ENCODE results near the gene B9D1.

B9D1 gene

DNA sequence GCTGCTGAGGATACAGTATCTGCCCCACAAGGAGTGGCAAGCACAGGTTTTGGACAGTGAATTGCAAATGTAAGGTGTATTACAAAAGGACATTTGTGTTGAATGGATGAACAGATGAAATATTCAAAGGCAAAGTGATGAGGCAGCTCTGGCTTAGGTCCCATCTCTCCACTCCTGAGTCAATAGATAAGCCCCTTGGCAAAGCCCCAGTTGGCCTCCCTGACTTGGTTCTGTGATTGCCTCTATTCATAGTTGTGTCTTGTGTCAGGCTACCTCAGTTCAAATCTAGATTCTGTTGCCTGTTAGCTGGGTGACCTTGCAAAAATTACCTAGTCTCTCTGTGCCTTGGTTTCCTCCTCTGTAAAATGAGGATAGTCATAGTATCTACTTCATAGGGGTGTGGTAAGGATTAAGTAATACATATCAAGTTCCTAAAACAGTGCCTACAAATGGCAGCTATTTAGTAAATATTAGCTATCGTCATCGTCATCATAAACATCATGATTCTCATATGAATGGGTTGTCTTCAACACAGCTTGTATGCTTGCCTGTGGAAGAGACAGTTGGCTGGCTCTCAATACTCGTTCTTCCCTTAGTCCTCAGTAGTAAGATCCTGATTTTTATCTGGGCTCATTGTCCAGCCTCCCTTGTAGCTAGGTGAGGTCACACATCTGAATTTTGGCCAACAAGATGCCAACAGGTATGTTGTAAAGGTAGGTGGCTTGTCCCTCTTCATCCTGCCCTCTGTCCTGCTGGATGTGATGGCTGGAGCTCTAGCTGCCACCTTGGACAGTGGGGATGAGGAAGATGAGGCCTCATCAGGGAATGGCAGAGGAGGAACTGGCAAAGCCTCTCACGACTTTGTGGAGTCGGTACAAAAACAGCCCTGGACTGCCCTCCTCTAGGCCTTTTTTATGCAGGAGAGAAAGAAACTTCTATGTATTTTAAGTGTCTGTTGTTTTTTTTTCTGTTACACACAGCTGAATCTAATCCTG is 26.6 kb upstream of the B9D1 start:
- DNase-seq: no peak

- DNase-seq: no peak
Measured at GRCh38 chr17:19387921-19388521, 25.5 kb upstream of the B9D1 start.

DNA sequence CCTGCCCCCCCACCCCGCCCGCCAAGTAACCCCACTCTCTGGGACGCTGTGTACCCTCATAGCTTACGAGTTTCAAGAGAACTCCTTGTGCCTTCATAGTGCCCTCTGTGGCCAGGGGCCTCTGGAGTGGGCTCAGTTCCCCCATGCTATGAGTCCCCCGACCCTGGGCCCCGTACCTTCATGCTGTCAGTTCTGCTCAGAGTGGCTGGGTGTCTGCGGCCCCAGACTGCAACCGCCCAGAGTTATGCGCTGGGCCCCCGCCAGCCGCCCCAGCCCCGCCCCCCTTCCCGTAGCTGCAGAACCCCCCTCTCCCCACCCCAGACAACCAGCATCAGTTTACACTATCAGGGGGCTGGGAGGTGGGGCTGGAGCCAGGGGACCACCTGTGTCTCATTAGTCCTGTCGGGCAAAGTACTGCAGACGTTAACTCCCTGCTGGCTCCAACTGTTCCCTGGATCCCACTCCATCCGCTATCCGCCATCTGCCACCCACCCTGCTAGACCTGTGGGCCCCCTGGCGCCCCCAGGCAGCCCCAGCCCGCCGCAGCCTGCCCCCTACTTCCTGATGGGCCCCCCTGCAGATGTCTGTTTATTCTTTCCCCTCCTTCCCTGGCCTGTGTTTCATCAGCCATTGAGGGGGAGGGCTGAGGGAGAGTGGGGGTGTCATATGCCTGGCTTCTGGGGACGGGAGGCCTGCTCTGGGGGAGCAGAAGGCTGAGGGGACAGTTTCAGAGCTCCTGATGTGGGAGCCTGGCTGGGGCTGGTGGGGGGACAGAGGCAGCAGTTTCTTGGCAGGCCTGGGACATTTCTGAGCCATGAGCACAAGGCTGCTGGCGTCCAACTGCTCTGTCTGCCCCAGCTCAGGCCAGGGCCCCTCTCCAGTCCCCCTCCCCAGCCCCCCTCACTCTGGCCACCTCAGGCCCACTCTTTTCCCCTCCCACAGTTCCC is 24.7 kb upstream of the B9D1 start, which contains the start of gene MFAP4:
Gene MFAP4, minus strand, starts transcription at position 217 of the 947 bp plus-strand sequence. Its CDS starts 35 bp downstream, at position 182.
- DNase-seq: no peak

DNA sequence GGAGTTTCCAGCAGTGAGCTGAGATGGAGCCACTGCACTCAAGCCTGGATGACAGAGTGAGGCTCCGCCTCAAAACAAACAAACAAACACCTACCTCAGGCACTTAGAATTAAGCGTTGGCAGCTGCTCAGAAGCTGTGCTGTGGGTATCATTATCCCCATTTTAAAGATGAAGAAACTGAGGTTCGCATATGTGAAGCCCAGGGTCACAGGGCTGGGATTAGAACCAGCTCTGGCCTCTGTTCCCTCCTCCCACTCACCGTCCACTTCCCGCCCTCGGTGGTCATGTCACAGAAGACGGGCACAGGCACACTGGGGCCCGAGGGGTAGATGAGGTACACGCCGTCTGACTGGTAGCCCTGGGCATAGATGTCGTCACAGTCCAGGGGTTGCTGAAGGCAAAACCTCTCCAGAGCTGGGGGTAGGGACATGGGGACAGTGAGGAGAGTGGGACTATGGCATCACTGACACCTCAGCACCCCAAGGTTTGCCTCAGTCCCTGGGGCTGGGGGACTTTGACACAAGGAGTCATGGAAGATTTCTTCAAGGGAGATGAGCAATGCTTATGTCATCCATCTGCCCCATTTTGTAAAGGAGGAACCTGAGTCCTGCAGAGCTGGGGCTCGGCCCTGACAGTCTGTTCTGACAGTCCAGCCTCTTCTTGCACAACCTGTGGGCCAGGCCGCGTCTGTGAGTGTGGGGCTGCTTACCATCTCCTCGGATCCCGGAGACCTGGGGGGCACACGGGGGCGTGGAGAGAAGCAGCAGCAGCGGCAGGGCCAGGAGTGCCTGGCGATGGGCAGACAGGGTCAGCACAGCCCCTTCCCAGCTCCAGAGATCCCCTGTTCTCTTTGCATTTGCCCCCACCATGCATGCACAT is 23.8 kb upstream of the B9D1 start:
- DNase-seq: no peak

DNA sequence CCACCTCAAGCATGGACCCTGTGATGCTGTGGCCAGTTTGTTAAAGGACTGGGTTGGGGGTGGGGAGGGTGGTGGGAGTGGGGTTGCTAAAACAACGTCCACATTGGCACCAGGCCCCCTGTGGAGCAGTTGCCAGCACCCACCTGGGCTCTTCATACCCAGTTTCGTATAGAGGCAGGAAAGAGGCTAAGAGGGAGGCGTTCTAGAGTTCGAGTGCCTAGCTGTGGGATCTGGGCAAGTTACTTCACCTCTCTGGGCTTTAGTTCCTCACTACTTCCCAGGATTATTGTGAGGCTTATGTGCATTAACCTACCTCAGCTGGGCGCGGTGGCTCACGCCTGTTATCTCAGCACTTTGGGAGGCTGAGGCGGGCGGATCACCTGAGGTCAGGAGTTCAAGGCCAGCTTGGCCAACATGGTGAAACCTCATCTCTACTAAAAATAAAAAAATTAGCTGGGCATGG is 23.0 kb upstream of the B9D1 start:
- no peak for DNase-seq

DNA sequence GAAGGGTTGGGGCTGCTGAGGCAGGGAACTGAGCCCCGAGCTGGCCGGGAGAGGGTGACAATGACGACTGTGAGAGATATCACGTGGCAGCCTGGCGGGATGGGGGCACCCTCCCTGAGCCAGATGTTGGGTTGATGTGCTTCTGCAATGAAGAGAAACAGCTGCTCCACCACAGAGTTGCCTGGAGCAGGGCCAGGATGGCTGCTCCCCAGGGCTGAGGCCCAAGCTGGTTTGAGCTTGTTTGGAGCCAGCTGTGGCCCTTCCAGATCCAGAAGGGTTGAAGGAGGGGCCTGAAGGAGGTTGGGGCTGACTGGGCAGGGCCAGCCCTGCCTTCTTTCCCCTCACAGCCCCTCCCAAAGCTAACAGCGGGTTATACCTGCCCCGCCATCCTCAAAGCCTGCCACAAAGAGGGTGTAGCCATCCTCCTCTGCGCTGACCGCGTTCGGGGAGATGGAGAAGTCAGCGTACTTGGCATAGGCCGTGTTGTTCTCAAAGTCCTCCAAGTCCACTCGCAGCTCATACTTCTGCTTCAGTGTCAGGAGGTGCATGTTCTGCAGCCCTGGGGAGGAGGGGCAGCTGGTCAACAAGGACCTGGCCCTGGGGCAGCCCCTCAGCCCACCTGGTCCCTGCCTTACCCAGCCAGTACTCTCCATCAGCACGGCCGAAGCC is 22.3 kb upstream of the B9D1 start:
- no peak for DNase-seq

- DNase-seq: no peak
Measured at GRCh38 chr17:19383681-19384470, 21.4 kb upstream of the B9D1 start.

GRCh38 chr17:19382531-19383444 is 20.3 kb upstream of the B9D1 start:
- DNase-seq: no peak

DNA sequence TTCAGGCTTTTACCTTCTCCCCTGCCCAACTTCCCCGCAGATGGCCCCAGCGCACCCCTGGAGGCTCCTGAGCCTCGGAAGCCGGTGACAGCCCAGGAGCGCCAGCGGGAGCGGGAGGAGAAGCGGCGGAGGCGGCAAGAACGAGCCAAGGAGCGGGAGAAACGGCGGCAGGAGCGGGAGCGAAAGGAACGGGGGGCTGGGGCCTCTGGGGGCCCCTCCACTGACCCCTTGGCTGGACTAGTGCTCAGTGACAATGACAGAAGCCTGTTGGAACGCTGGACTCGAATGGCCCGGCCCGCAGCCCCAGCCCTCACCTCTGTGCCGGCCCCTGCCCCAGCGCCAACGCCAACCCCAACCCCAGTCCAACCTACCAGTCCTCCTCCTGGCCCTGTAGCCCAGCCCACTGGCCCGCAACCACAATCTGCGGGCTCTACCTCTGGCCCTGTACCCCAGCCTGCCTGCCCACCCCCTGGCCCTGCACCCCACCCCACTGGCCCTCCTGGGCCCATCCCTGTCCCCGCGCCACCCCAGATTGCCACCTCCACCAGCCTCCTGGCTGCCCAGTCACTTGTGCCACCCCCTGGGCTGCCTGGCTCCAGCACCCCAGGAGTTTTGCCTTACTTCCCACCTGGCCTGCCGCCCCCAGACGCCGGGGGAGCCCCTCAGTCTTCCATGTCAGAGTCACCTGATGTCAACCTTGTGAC is 19.4 kb upstream of the B9D1 start:
- DNase-seq: no peak

DNA sequence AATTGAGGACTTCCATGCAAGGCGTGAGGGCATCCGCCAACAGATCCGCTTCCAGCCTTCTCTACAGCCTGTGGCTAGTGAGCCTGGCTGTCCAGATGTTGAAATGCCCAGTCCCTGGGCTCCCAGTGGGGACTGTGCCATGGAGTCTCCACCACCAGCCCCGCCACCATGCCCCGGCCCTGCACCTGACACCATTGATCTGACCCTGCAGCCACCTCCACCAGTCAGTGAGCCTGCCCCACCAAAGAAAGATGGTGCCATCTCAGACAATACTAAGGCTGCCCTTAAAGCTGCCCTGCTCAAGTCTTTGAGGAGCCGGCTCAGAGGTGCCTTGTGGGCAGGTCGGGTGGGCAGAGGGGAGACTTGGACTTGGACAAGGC is 18.8 kb upstream of the B9D1 start:
- DNase-seq: no peak

GRCh38 chr17:19380481-19381301 is 18.2 kb upstream of the B9D1 start:
- no peak for DNase-seq

GRCh38 chr17:19379361-19380065 is 17.0 kb upstream of the B9D1 start:
- DNase-seq: no peak

GRCh38 chr17:19378416-19379360 is 16.2 kb upstream of the B9D1 start, which contains the start of gene MAPK7:
TSS of gene MAPK7 (plus strand) at chr17:19378498. CDS start at chr17:19378901, 403 bp downstream.
- DNase-seq: no peak

- peak; percentile 93 for DNase-seq
Measured at GRCh38 chr17:19377602-19378415, 15.3 kb upstream of the B9D1 start.

DNA sequence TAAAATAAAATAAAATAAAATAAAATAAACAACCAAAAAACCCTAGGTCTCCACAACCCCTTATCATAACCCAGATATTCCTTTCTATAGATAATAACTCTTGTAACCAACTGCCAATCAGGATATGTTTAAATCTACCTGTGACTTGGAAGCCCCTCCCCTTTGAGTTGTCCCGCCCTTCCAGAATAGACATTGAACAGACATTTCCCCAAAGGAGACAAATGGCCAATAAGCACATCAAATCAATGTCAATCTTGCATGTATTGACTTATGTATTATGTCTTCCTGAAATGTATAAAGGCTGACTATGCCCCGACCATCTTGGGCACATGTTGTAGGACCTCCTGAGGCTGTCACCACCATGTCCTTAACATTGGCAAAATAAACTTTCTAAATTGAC is 14.3 kb upstream of the B9D1 start:
- DNase-seq: no peak

Data from activated gamma-delta T cell treated with Interleukin-2 at 50 U/mL for 16 hours (primary cell).